DOHH2 (cell line): Measurements from ENCODE around the gene OSBP.
A peak's percentile ranks its signal among the peaks of the same experiment; 100 is the strongest.

Experiments
- H3F3A ChIP-seq: fragments of 200-600 bp; sonication (generic), shearing (Covaris generic); 2 replicates; pipeline ENCODE4 v1.6.0; 2016; ENCODE audit warnings: antibody characterized with exemption, mild to moderate bottlenecking; ENCODE audit not compliant: control insufficient read depth, insufficient read depth
- H3K27ac ChIP-seq: fragments of 200-600 bp; sonication (generic); 2 replicates; pipeline ENCODE4 v1.5.1; 2014; ENCODE audit warnings: low read depth, mild to moderate bottlenecking, low read length, moderate library complexity
- H3K27me3 ChIP-seq: fragments of 200-600 bp; sonication (generic); 2 replicates; pipeline ENCODE4 v1.6.1; 2014; ENCODE audit warnings: mild to moderate bottlenecking, low read length, mixed read lengths; ENCODE audit not compliant: control insufficient read depth
- H3K36me3 ChIP-seq: fragments of 200-600 bp; sonication (generic); 2 replicates; pipeline ENCODE4 v1.6.1; 2014; ENCODE audit warnings: mild to moderate bottlenecking, low read length, moderate library complexity, mixed read lengths; ENCODE audit not compliant: control insufficient read depth
- H3K4me1 ChIP-seq: fragments of 200-600 bp; sonication (generic); 2 replicates; pipeline ENCODE4 v1.6.1; 2014; ENCODE audit warnings: mild to moderate bottlenecking, low read length, mixed read lengths; ENCODE audit not compliant: control insufficient read depth
- H3K4me2 ChIP-seq: fragments of 200-600 bp; sonication (generic); 2 replicates; pipeline ENCODE4 v1.6.0; 2014; ENCODE audit warnings: mild to moderate bottlenecking, low read length, moderate library complexity
- H3K4me3 ChIP-seq: fragments of 200-600 bp; sonication (generic); 2 replicates; pipeline ENCODE4 v1.5.1; 2014; ENCODE audit warnings: mild to moderate bottlenecking, low read length, mixed read lengths
- H3K79me2 ChIP-seq: fragments of 200-600 bp; sonication (generic); 2 replicates; pipeline ENCODE4 v1.6.1; 2014; ENCODE audit warnings: mild to moderate bottlenecking, low read length, mixed read lengths; ENCODE audit not compliant: control insufficient read depth
- H3K9me2 ChIP-seq: fragments of 200-600 bp; sonication (generic); replicated peaks from 2 replicates; pipeline ENCODE4 v1.6.1; 2014; ENCODE audit warnings: mild to moderate bottlenecking, low read length, mixed read lengths; ENCODE audit not compliant: control insufficient read depth
- H3K9me3 ChIP-seq: fragments of 200-600 bp; sonication (generic); 2 replicates; pipeline ENCODE4 v1.6.1; 2014; ENCODE audit warnings: antibody characterized with exemption, low read length, mixed read lengths; ENCODE audit not compliant: control insufficient read depth, insufficient read depth
- H4K20me1 ChIP-seq: fragments of 200-600 bp; sonication (generic); 2 replicates; pipeline ENCODE4 v1.6.0; 2014; ENCODE audit warnings: low read depth, mild to moderate bottlenecking, antibody characterized with exemption, low read length, moderate library complexity; ENCODE audit not compliant: control insufficient read depth, insufficient read depth
- EZH2phosphoT487 ChIP-seq: fragments of 200-600 bp; sonication (generic); IDR thresholded peaks from 2 replicates; pipeline ENCODE4 v1.6.1; 2017; ENCODE audit warnings: borderline replicate concordance, mild to moderate bottlenecking, antibody characterized with exemption, low read length, moderate library complexity, mixed read lengths
- TF ChIP-seq, protein P1 (sequence below): fragments of 200-600 bp; sonication (generic); IDR thresholded peaks from one replicate; pipeline ENCODE4 v1.5.1; 2014; ENCODE audit warnings: antibody characterized with exemption, mild to moderate bottlenecking, low read depth, low read length; ENCODE audit not compliant: poor library complexity, severe bottlenecking

The OSBP gene

DNA sequence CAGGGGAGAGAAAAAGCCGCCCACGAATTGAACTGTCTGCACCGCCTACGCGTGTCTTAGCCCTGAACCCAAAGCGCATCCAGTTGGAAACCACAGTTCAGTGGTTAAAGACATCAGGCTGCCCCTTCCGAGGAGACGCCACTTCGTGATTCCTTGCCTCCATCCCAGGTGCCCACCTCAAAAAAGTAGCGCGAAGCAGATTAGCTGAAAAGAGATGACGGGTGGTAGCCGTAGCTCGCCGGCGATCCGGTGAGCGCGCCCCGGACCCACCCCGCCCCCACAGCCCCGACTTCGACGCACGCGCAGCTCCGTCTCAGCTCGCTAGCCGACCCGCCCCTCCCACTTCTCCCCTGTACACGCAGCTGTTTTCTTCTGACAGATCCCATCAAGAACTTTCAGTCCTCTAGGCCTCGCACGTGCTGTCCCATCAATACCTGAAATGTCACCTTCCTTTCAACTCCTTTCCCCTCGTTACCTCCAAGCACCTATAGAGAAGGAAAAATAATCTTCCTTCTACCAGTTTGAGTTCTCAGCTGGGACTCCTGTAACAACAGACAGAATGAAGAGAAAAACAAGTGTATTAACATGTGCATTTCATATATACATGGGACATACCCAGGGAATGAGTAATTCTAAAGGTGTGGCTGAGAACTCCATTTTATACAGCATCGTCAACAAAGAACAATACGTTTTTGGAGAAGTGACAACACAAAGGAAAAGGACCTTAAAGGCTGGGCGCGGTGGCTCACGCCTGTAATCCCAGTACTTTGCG is 54.7 kb downstream of the OSBP start:
- peaks cover 37% of the 10 kb centered on the region for H3K4me1 ChIP-seq
- H3K36me3 ChIP-seq = peaks cover 3% of the 10 kb centered on the region; the same call in 1 of the 2 replicates
- H3K9me3 ChIP-seq = no peaks in the 10 kb centered on the region
- no peaks in the 10 kb centered on the region for H4K20me1 ChIP-seq
- peaks cover 17% of the 10 kb centered on the region for H3F3A ChIP-seq
- peak overlapping the region; percentile 99 for H3K4me3 ChIP-seq
- H3K4me2 ChIP-seq = peak overlapping the region; percentile 95
- H3K9me2 ChIP-seq = no peaks in the 10 kb centered on the region
- peak overlapping the region; percentile 55 for H3K27ac ChIP-seq
- no peak; the same call in 1 of the 2 replicates for TF ChIP-seq EZH2phosphoT487
- TF ChIP-seq, protein P1, sequence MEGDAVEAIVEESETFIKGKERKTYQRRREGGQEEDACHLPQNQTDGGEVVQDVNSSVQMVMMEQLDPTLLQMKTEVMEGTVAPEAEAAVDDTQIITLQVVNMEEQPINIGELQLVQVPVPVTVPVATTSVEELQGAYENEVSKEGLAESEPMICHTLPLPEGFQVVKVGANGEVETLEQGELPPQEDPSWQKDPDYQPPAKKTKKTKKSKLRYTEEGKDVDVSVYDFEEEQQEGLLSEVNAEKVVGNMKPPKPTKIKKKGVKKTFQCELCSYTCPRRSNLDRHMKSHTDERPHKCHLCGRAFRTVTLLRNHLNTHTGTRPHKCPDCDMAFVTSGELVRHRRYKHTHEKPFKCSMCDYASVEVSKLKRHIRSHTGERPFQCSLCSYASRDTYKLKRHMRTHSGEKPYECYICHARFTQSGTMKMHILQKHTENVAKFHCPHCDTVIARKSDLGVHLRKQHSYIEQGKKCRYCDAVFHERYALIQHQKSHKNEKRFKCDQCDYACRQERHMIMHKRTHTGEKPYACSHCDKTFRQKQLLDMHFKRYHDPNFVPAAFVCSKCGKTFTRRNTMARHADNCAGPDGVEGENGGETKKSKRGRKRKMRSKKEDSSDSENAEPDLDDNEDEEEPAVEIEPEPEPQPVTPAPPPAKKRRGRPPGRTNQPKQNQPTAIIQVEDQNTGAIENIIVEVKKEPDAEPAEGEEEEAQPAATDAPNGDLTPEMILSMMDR = no peak
- H3K79me2 ChIP-seq = no peaks in the 10 kb centered on the region
- no peaks in the 10 kb centered on the region for H3K27me3 ChIP-seq

DNA sequence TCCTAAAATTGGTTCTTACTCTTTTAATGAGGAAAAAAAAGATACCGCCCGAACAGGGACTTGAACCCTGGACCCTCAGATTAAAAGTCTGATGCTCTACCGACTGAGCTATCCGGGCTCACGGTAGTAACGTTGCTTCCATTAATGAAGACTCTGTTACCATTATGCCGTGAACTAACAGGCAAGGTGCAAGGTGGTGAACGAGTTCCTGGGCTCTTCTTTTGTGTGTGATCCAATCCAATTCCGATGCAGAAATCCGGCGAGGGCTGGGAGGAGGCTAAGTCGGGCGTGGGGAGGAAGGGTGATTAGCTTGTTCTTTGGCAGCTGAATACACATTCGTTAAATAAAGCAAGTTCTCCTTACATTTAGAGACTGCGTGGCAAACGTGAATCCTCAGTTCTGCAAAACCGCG is 55.3 kb downstream of the OSBP start:
- Histone ChIP-seq H3K36me3 (peaks cover 3% of the 10 kb centered on the region; the same call in 1 of the 2 replicates), H4K20me1 (no peaks in the 10 kb centered on the region), H3F3A (peaks cover 17% of the 10 kb centered on the region), H3K9me2 (no peaks in the 10 kb centered on the region), H3K4me2 (peak overlapping the region; percentile 95), H3K4me1 (peaks cover 41% of the 10 kb centered on the region), H3K9me3 (no peaks in the 10 kb centered on the region), H3K27me3 (no peaks in the 10 kb centered on the region), H3K27ac (peak overlapping the region; percentile 55), H3K79me2 (no peaks in the 10 kb centered on the region), H3K4me3 (peak overlapping the region; percentile 99)
- no peak; the same call in 1 of the 2 replicates for TF ChIP-seq EZH2phosphoT487
- TF ChIP-seq, protein P1 = no peak

DNA sequence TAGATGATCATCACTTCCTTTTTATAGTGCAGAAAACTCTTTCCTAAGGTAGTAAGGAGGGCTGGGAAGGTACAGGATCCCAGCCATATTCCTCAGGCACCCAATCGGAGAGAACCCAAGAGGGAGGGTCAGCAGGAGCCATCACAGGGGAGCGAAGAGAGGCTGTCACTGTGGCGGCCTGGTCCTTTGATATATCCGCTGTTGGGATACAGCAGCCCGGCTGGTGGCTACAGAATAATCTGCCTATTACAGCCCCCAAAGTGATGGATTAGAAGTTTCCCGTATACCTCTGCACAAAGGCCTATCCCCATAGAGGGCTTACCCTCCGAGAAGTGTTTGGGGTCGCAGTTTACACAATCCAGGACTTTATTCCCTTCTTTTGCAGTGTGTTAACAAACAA is 55.7 kb downstream of the OSBP start:
- Histone ChIP-seq H3K4me2 (peak overlapping the region; percentile 95), H4K20me1 (no peaks in the 10 kb centered on the region), H3K9me3 (no peaks in the 10 kb centered on the region), H3K79me2 (no peaks in the 10 kb centered on the region), H3F3A (peaks cover 17% of the 10 kb centered on the region), H3K4me3 (peak overlapping the region; percentile 99), H3K27ac (no peak overlapping the region), H3K9me2 (no peaks in the 10 kb centered on the region), H3K36me3 (peaks cover 3% of the 10 kb centered on the region; the same call in 1 of the 2 replicates), H3K27me3 (no peaks in the 10 kb centered on the region), H3K4me1 (peaks cover 41% of the 10 kb centered on the region)
- no peak for TF ChIP-seq EZH2phosphoT487
- TF ChIP-seq, protein P1 = no peak
